GM12878 (cell line): ENCODE results near the gene PHF20. TPM values are rescaled to one million over a fixed set of nuclear protein-coding genes. Genes with fewer than 3 reads are reported as not detected.

Experiments used
- ATAC-seq: fragments of 200-7000 bp; cut with Tn5 transposase; 3 replicates; pipeline ENCODE4 v1.9.1; 2020; ENCODE audit warnings: mild to moderate bottlenecking, moderate library complexity
- BruUV-seq: library from RNA; stranded (reverse); fragments of 400-500 nt; replicated peaks from 2 replicates; lab custom pipeline; 2021; lab: Mats Ljungman, UMichigan
- CTCF ChIA-PET: fragments of 300-600 bp; sonication (Branson Sonifier 250); formaldehyde crosslinking; extraction: SDS; loops from one replicate; lab custom pipeline; 2021; ENCODE audit warnings: inconsistent platforms; lab: Yijun Ruan, JAX
- POLR2A ChIA-PET: fragments of 350-600 bp; formaldehyde crosslinking; extraction: SDS; loops from one replicate; lab custom pipeline; 2021; ENCODE audit warnings: inconsistent platforms; lab: Charles Lee
- RAD21 ChIA-PET: fragments of 300-600 bp; sonication (Branson Sonifier 250); formaldehyde crosslinking; loops from one replicate; lab custom pipeline; 2023; ENCODE audit warnings: antibody characterized with exemption; ENCODE audit not compliant: unreplicated experiment; lab: Charles Lee
- SMC1A ChIA-PET: fragments of 300-600 bp; sonication (Branson Sonifier 250); formaldehyde crosslinking; loops from one replicate; lab custom pipeline; 2023; ENCODE audit not compliant: unreplicated experiment, uncharacterized antibody; lab: Charles Lee
- DNase-seq: peaks from one replicate; pipeline ENCODE4 v3.0.0-alpha.2; 2011; ENCODE audit warnings: low read depth, low spot score
- FAIRE-seq: peaks from 3 replicates; lab custom pipeline; 2011; peaks lifted over from hg19 to GRCh38; lab: Jason Lieb, UNC
- H2AFZ ChIP-seq: 2 replicates; pipeline ENCODE4 v1.6.0; 2011; ENCODE audit warnings: low read depth, low read length, control low read depth; ENCODE audit not compliant: control insufficient read depth
- H3K27ac ChIP-seq: 2 replicates; pipeline ENCODE4 v1.5.1; 2011; ENCODE audit warnings: control low read depth; ENCODE audit not compliant: control insufficient read depth, insufficient read depth
- H3K27me3 ChIP-seq, 2 experiments: replicated peaks in 1 of 2; 2 replicates each; pipeline versions ENCODE4 v1.6.0 to v1.6.1; 2011; ENCODE audit warnings: low read length in 1 of 2; ENCODE audit not compliant: control insufficient read depth in 2 of 2, insufficient read depth in 2 of 2
- H3K36me3 ChIP-seq, 2 experiments: 2 replicates each; pipeline ENCODE4 v1.5.1; 2011; ENCODE audit warnings: low read length in 1 of 2; ENCODE audit not compliant: control insufficient read depth in 2 of 2, insufficient read depth in 2 of 2
- H3K4me1 ChIP-seq: 2 replicates; pipeline ENCODE4 v1.6.1; 2011; ENCODE audit warnings: mild to moderate bottlenecking, low read length, moderate library complexity, mixed read lengths; ENCODE audit not compliant: control insufficient read depth, insufficient read depth
- H3K4me2 ChIP-seq: 2 replicates; pipeline ENCODE4 v1.6.0; 2011; ENCODE audit warnings: control low read depth; ENCODE audit not compliant: control insufficient read depth, insufficient read depth
- H3K4me3 ChIP-seq: fragments of 200-600 bp; sonication (generic); 2 replicates; pipeline ENCODE4 v1.5.1; 2016
- H3K79me2 ChIP-seq: 2 replicates; pipeline ENCODE4 v1.6.0; 2011; ENCODE audit warnings: low read length; ENCODE audit not compliant: control insufficient read depth, insufficient read depth
- H3K9ac ChIP-seq: 2 replicates; pipeline ENCODE4 v1.8.0; 2011; ENCODE audit warnings: low read length, control low read depth, mixed read lengths; ENCODE audit not compliant: control insufficient read depth, insufficient read depth
- H3K9me3 ChIP-seq: replicated peaks from 3 replicates; pipeline ENCODE4 v1.5.1; 2011; ENCODE audit warnings: mild to moderate bottlenecking, low read length; ENCODE audit not compliant: control insufficient read depth, insufficient read depth
- H4K20me1 ChIP-seq: 2 replicates; pipeline ENCODE4 v1.6.0; 2011; ENCODE audit not compliant: control insufficient read depth, insufficient read depth
- BACH1 ChIP-seq: fragments of 450-650 bp; IDR thresholded peaks from 2 replicates; pipeline ENCODE4 v1.6.1; 2017; ENCODE audit warnings: mild to moderate bottlenecking, borderline replicate concordance
- MTA3 ChIP-seq: IDR thresholded peaks from 2 replicates; pipeline ENCODE4 v1.6.1; 2012; ENCODE audit warnings: low read length, inconsistent platforms, borderline replicate concordance
- MYB ChIP-seq: fragments of 150-350 bp; IDR thresholded peaks from 2 replicates; pipeline ENCODE4 v1.6.1; 2014; ENCODE audit warnings: mild to moderate bottlenecking, low read depth, low read length, borderline replicate concordance
- NFIC ChIP-seq: IDR thresholded peaks from 2 replicates; pipeline ENCODE4 v1.6.1; 2012; ENCODE audit warnings: low read depth, mild to moderate bottlenecking, inconsistent platforms, low read length, moderate library complexity
- PAX5 ChIP-seq: IDR thresholded peaks from 2 replicates; pipeline ENCODE4 v1.6.1; 2011; ENCODE audit warnings: low read depth, low read length, borderline replicate concordance
- SPI1 ChIP-seq: IDR thresholded peaks from 2 replicates; pipeline ENCODE4 v1.6.1; 2011; ENCODE audit warnings: low read depth, mild to moderate bottlenecking, low read length, moderate library complexity, borderline replicate concordance; ENCODE audit not compliant: insufficient read depth
- SUPT20H ChIP-seq: IDR thresholded peaks from 2 replicates; pipeline ENCODE4 v1.6.1; 2011; ENCODE audit warnings: low read depth, mild to moderate bottlenecking, low read length, moderate library complexity, borderline replicate concordance; ENCODE audit not compliant: control insufficient read depth
- TCF3 ChIP-seq: IDR thresholded peaks from 2 replicates; pipeline ENCODE4 v1.6.1; 2012; ENCODE audit warnings: low read depth, mild to moderate bottlenecking, low read length, borderline replicate concordance; ENCODE audit not compliant: insufficient read depth
- YBX1 ChIP-seq: fragments of 450-650 bp; IDR thresholded peaks from 2 replicates; pipeline ENCODE4 v1.6.1; 2016; ENCODE audit warnings: antibody characterized with exemption
- whole genome bisulfite sequencing: methylation state at CpG from one replicate; pipeline ENCODE4 v1.1.6; 2016; ENCODE audit warnings: low lambda C conversion rate; ENCODE audit not compliant: insufficient replicate concordance, insufficient coverage; ENCODE audit errors: missing lambda C conversion rate; 5-methylcytosine and 5-hydroxymethylcytosine counted together
- in situ Hi-C: fragments of 300-500 bp; cut with MboI; formaldehyde crosslinking; loops from 9 replicates; pipeline ENCODE4 v1.14.3; 2018; ENCODE audit warnings: mixed read lengths
- intact Hi-C: fragments of 100-400 bp; cut with micrococcal nuclease; formaldehyde crosslinking; loops from one replicate; pipeline ENCODE4 v1.14.2; 2022; ENCODE audit not compliant: unreplicated experiment
- polyA plus RNA-seq, 11 experiments: library from polyadenylated mRNA; depleted of rRNA in 4 of 11; unstranded in 6 of 11; stranded (reverse) in 5 of 11; fragments of >200 nt; fragmentation: Nextera tagmentation in 4 of 11; fragmentation: Illumina TruSeq in 1 of 11; extraction: Ambion mirVana in 4 of 11; extraction: Trizol in 1 of 11; gene quantifications; 1 replicate in 1 of 11; 2 replicates in 10 of 11; pipeline versions ENCODE4 v1.2.1 to v1.2.3, GENCODE V29; 2011 to 2016; ENCODE audit warnings: inconsistent platforms in 2 of 11, missing spikeins in 2 of 11, low read depth in 1 of 11
- total RNA-seq, 4 experiments: library from RNA; depleted of rRNA in 3 of 4; stranded (reverse); fragments of >200 nt in 3 of 4; fragmentation: Illumina TruSeq in 1 of 4; extraction: Trizol in 1 of 4; gene quantifications; 2 replicates each; pipeline versions ENCODE4 v1.2.1 to v1.2.3, GENCODE V29; 2013 to 2021
- TF ChIP-seq, protein P1 (sequence below): fragments of 450-650 bp; formaldehyde crosslinking; IDR thresholded peaks from 2 replicates; pipeline ENCODE4 v1.4.0; 2022; ENCODE audit warnings: mild to moderate bottlenecking, moderate library complexity
- TF ChIP-seq, protein P2 (sequence below): fragments of 450-650 bp; IDR thresholded peaks from 2 replicates; pipeline ENCODE4 v1.6.1; 2016; ENCODE audit warnings: mild to moderate bottlenecking, moderate library complexity, borderline replicate concordance
- TF ChIP-seq, protein P3 (sequence below): IDR thresholded peaks from 2 replicates; pipeline ENCODE4 v1.6.1; 2012; ENCODE audit warnings: mild to moderate bottlenecking, low read depth, low read length

PHF20 gene
- total and polyA plus RNA-seq, 10 of the 15 experiments (the other 5 are each of a cell fraction or from before 2014, with no cell fraction given): 31.6 to 91.2 (median 46.8) TPM

DNA sequence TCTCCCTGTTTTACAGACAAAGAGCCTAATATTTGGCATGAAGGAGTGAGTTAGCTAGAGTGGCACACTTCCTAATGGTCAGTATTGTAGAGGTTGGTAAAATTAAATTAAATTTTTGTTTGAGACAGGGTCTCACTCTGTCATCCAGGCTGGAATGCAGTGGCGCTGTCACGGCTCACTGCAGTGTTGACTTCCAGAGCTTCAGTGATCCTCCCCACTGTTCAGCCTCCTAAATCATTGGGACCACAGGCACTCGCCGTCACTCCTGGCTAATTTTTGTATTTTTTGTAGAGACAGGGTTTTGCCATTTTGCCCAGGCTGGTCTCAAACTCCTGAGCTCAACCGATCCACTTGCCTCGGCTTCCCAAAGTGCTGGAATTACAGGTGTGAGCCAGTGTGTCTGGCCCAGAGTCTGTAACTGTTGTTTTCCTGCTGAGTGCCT, 111.5 kb downstream of the PHF20 start:
- H3K36me3 ChIP-seq: peaks cover 2 to 7% of the 10 kb centered on the region in 2 experiments
- FAIRE-seq (no peak), DNase-seq (no peak), ATAC-seq (no peak)
- H3K9me3 ChIP-seq: no peaks in the 10 kb centered on the region
- RAD21 ChIA-PET: interaction anchor here (1.6 to 2.0 kb wide), 3 partner anchors 42 to 420 kb away, joined by 3 to 5 read pairs (median 5); partner anchors contain the start of gene RBM39
- intact Hi-C loops: loop anchor here (5.0 to 10.0 kb wide), 2 partner anchors 149 to 421 kb away; no protein-coding TSS in a partner anchor
- 97% methylated on average over 6 of the region's 6 CpGs for WGBS
- no peak overlapping the region for H3K4me3 ChIP-seq
- H2AFZ ChIP-seq: no peak overlapping the region
- POLR2A ChIA-PET: interaction anchor here (0.6 kb wide), 2 partner anchors 9 to 249 kb away, joined by 3 to 4 read pairs; no protein-coding TSS in a partner anchor
- no peak overlapping the region for H3K4me2 ChIP-seq
- no peaks in the 10 kb centered on the region for H3K27me3 ChIP-seq
- in situ Hi-C loops: no loop called here
- SMC1A ChIA-PET: interaction anchor here (0.8 to 1.6 kb wide), 5 partner anchors 9 to 371 kb away, joined by 3 to 5 read pairs (median 3); no protein-coding TSS in a partner anchor
- no peak overlapping the region for H3K9ac ChIP-seq
- BruUV-seq: no TSS peak
- H4K20me1 ChIP-seq: no peaks in the 10 kb centered on the region
- H3K27ac ChIP-seq: no peak overlapping the region
- CTCF ChIA-PET: interaction anchor here (0.6 to 3.6 kb wide), 10 partner anchors 9 to 427 kb away, joined by 3 to 26 read pairs (median 4); partner anchors contain the start of gene RBM39
- H3K79me2 ChIP-seq: no peaks in the 10 kb centered on the region
- H3K4me1 ChIP-seq: no peaks in the 10 kb centered on the region
- no peak for TF ChIP-seq NFIC
- no peak for TF ChIP-seq SUPT20H
- TF ChIP-seq, protein P1, sequence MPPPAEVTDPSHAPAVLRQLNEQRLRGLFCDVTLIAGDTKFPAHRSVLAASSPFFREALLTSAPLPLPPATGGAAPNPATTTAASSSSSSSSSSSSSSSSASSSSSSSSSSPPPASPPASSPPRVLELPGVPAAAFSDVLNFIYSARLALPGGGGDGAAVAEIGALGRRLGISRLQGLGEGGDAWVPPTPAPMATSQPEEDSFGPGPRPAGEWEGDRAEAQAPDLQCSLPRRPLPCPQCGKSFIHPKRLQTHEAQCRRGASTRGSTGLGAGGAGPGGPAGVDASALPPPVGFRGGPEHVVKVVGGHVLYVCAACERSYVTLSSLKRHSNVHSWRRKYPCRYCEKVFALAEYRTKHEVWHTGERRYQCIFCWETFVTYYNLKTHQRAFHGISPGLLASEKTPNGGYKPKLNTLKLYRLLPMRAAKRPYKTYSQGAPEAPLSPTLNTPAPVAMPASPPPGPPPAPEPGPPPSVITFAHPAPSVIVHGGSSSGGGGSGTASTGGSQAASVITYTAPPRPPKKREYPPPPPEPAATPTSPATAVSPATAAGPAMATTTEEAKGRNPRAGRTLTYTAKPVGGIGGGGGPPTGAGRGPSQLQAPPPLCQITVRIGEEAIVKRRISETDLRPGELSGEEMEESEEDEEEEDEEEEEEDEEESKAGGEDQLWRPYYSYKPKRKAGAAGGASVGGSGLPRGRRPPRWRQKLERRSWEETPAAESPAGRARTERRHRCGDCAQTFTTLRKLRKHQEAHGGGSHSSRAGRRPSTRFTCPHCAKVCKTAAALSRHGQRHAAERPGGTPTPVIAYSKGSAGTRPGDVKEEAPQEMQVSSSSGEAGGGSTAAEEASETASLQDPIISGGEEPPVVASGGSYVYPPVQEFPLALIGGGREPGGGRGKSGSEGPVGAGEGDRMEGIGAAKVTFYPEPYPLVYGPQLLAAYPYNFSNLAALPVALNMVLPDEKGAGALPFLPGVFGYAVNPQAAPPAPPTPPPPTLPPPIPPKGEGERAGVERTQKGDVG (CRISPR knock-in tag): no peak
- TF ChIP-seq BACH1: no peak
- TF ChIP-seq, protein P2, sequence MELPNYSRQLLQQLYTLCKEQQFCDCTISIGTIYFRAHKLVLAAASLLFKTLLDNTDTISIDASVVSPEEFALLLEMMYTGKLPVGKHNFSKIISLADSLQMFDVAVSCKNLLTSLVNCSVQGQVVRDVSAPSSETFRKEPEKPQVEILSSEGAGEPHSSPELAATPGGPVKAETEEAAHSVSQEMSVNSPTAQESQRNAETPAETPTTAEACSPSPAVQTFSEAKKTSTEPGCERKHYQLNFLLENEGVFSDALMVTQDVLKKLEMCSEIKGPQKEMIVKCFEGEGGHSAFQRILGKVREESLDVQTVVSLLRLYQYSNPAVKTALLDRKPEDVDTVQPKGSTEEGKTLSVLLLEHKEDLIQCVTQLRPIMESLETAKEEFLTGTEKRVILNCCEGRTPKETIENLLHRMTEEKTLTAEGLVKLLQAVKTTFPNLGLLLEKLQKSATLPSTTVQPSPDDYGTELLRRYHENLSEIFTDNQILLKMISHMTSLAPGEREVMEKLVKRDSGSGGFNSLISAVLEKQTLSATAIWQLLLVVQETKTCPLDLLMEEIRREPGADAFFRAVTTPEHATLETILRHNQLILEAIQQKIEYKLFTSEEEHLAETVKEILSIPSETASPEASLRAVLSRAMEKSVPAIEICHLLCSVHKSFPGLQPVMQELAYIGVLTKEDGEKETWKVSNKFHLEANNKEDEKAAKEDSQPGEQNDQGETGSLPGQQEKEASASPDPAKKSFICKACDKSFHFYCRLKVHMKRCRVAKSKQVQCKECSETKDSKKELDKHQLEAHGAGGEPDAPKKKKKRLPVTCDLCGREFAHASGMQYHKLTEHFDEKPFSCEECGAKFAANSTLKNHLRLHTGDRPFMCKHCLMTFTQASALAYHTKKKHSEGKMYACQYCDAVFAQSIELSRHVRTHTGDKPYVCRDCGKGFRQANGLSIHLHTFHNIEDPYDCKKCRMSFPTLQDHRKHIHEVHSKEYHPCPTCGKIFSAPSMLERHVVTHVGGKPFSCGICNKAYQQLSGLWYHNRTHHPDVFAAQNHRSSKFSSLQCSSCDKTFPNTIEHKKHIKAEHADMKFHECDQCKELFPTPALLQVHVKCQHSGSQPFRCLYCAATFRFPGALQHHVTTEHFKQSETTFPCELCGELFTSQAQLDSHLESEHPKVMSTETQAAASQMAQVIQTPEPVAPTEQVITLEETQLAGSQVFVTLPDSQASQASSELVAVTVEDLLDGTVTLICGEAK: no peak
- TF ChIP-seq TCF3: no peak
- no peak for TF ChIP-seq SPI1
- TF ChIP-seq, protein P3, sequence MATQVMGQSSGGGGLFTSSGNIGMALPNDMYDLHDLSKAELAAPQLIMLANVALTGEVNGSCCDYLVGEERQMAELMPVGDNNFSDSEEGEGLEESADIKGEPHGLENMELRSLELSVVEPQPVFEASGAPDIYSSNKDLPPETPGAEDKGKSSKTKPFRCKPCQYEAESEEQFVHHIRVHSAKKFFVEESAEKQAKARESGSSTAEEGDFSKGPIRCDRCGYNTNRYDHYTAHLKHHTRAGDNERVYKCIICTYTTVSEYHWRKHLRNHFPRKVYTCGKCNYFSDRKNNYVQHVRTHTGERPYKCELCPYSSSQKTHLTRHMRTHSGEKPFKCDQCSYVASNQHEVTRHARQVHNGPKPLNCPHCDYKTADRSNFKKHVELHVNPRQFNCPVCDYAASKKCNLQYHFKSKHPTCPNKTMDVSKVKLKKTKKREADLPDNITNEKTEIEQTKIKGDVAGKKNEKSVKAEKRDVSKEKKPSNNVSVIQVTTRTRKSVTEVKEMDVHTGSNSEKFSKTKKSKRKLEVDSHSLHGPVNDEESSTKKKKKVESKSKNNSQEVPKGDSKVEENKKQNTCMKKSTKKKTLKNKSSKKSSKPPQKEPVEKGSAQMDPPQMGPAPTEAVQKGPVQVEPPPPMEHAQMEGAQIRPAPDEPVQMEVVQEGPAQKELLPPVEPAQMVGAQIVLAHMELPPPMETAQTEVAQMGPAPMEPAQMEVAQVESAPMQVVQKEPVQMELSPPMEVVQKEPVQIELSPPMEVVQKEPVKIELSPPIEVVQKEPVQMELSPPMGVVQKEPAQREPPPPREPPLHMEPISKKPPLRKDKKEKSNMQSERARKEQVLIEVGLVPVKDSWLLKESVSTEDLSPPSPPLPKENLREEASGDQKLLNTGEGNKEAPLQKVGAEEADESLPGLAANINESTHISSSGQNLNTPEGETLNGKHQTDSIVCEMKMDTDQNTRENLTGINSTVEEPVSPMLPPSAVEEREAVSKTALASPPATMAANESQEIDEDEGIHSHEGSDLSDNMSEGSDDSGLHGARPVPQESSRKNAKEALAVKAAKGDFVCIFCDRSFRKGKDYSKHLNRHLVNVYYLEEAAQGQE: no peak
- no peak for TF ChIP-seq YBX1
- no peak for TF ChIP-seq MTA3
- no peak for TF ChIP-seq PAX5
- TF ChIP-seq MYB: no peak
